Osteocyte (in vitro differentiated cells): ENCODE measurements around the gene E2F6. TPM values are rescaled to one million over a fixed set of nuclear protein-coding genes. Genes with fewer than 3 reads are reported as not detected.

Experiments used
- DNase-seq: peaks from one replicate; pipeline ENCODE4 v3.0.0; 2021; ENCODE audit warnings: mixed read lengths; ENCODE audit not compliant: unreplicated experiment; ENCODE audit errors: extremely low spot score
- H3K27ac Mint-ChIP-seq: one replicate; pipeline ENCODE4 v1.8.0; 2021; ENCODE audit warnings: mild to moderate bottlenecking, mixed read lengths; ENCODE audit not compliant: unreplicated experiment
- H3K27me3 Mint-ChIP-seq: one replicate; pipeline ENCODE4 v1.8.0; 2021; ENCODE audit warnings: mixed read lengths; ENCODE audit not compliant: unreplicated experiment
- H3K36me3 Mint-ChIP-seq: one replicate; pipeline ENCODE4 v1.8.0; 2021; ENCODE audit warnings: mixed read lengths; ENCODE audit not compliant: unreplicated experiment
- H3K4me1 Mint-ChIP-seq: one replicate; pipeline ENCODE4 v1.8.0; 2021; ENCODE audit warnings: mixed read lengths; ENCODE audit not compliant: unreplicated experiment
- H3K4me3 Mint-ChIP-seq: one replicate; pipeline ENCODE4 v1.8.0; 2021; ENCODE audit warnings: mild to moderate bottlenecking, moderate library complexity, mixed read lengths; ENCODE audit not compliant: unreplicated experiment
- H3K9me3 Mint-ChIP-seq: one replicate; pipeline ENCODE4 v1.8.0; 2021; ENCODE audit warnings: mixed read lengths; ENCODE audit not compliant: unreplicated experiment
- CTCF ChIP-seq: fragments of 200-600 bp; sonication (generic); IDR thresholded peaks from 2 replicates; pipeline ENCODE4 v1.5.0; 2021; ENCODE audit warnings: antibody characterized with exemption, mild to moderate bottlenecking, moderate library complexity
- total RNA-seq: library from RNA; stranded (reverse); gene quantifications from 2 replicates; pipeline ENCODE4 v1.2.1, GENCODE V29; 2021

The E2F6 gene
- total RNA-seq, 1 donor from 2014 or later = 14.8 TPM

- no peak for TF ChIP-seq CTCF
- Mint-ChIP-seq H3K27me3 (peaks cover 20% of the 10 kb centered on the region), H3K4me3 (peak overlapping the region; percentile 91), H3K27ac (no peak overlapping the region), H3K36me3 (peaks cover 14% of the 10 kb centered on the region), H3K4me1 (peaks cover 28% of the 10 kb centered on the region), H3K9me3 (no peaks in the 10 kb centered on the region)
- peak; percentile 34 for DNase-seq
Observed at GRCh38 chr2:11467129-11467649, 1.2 kb upstream of the E2F6 start.

GRCh38 chr2:11466307-11467128 is 557 bp upstream of the E2F6 start:
- no peak for TF ChIP-seq CTCF
- peaks cover 15% of the 10 kb centered on the region for H3K36me3 Mint-ChIP-seq
- peaks cover 30% of the 10 kb centered on the region for H3K4me1 Mint-ChIP-seq
- peak overlapping the region; percentile 91 for H3K4me3 Mint-ChIP-seq
- DNase-seq = no peak
- no peaks in the 10 kb centered on the region for H3K9me3 Mint-ChIP-seq
- H3K27ac Mint-ChIP-seq = peak overlapping the region; percentile 92
- peaks cover 13% of the 10 kb centered on the region for H3K27me3 Mint-ChIP-seq

- H3K9me3 Mint-ChIP-seq = no peaks in the 10 kb centered on the region
- H3K4me1 Mint-ChIP-seq = peaks cover 34% of the 10 kb centered on the region
- no peak for TF ChIP-seq CTCF
- H3K4me3 Mint-ChIP-seq = peak overlapping the region; percentile 91
- peaks cover 8% of the 10 kb centered on the region for H3K27me3 Mint-ChIP-seq
- peak; percentile 3 for DNase-seq
- peaks cover 15% of the 10 kb centered on the region for H3K36me3 Mint-ChIP-seq
- peak overlapping the region; percentile 92 for H3K27ac Mint-ChIP-seq
Observed at GRCh38 chr2:11465110-11465484, 864 bp downstream of the E2F6 start.

GRCh38 chr2:11459816-11460215 is 6.1 kb downstream of the E2F6 start:
- DNase-seq = no peak
- H3K27ac Mint-ChIP-seq = no peak overlapping the region
- peaks cover 39% of the 10 kb centered on the region for H3K4me1 Mint-ChIP-seq
- H3K9me3 Mint-ChIP-seq = no peaks in the 10 kb centered on the region
- H3K4me3 Mint-ChIP-seq = no peak overlapping the region
- no peak for TF ChIP-seq CTCF
- H3K27me3 Mint-ChIP-seq = no peaks in the 10 kb centered on the region
- peaks cover 11% of the 10 kb centered on the region for H3K36me3 Mint-ChIP-seq

GRCh38 chr2:11458753-11459152 is 7.2 kb downstream of the E2F6 start:
- Mint-ChIP-seq H3K36me3 (peaks cover 9% of the 10 kb centered on the region), H3K4me1 (peaks cover 28% of the 10 kb centered on the region), H3K27ac (no peak overlapping the region), H3K27me3 (no peaks in the 10 kb centered on the region), H3K4me3 (no peak overlapping the region), H3K9me3 (no peaks in the 10 kb centered on the region)
- peak; percentile 11 for DNase-seq
- no peak for TF ChIP-seq CTCF
